Thoracic aorta endothelial cell (primary cell): ENCODE measurements around the gene AMIGO3. TPM values are rescaled to one million over a fixed set of nuclear protein-coding genes. Genes with fewer than 3 reads are reported as not detected.

Experiments used
- small RNA-seq: library from RNA; depleted of rRNA; stranded (forward); fragments of <200 nt; gene quantifications from one replicate; pipeline ENCODE3, GENCODE V24; 2012
- total RNA-seq: library from RNA; depleted of rRNA; stranded (reverse); fragments of >200 nt; gene quantifications from 2 replicates; pipeline ENCODE4 v1.2.3, GENCODE V29; 2012

AMIGO3 gene
- total RNA-seq, result 0.14 TPM in 1 of 2 replicates, not detected in the other

GRCh38 chr3:49719214-49719884, at the start of gene AMIGO3:
TSS of gene AMIGO3 (minus strand) at chr3:49719684. CDS start at chr3:49719465, 219 bp downstream.

GRCh38 chr3:49723628-49724551, 4.4 kb upstream of the AMIGO3 start, which contains the start of gene GMPPB:
TSS of gene GMPPB (minus strand) at chr3:49723951. CDS start at chr3:49723726, 225 bp downstream.

GRCh38 chr3:49689046-49689907, 30.2 kb downstream of the AMIGO3 start, which contains the start of the genes MST1 and RNF123:
TSS of gene MST1 (minus strand) at chr3:49689474. CDS start at chr3:49688691, 783 bp downstream.
TSS of gene RNF123 (plus strand) at chr3:49689557. CDS start at chr3:49691166, 1,609 bp downstream.

GRCh38 chr3:49673715-49674496, 45.6 kb downstream of the AMIGO3 start, which contains the start of gene APEH:
TSS of gene APEH (plus strand) at chr3:49674351. CDS start at chr3:49674402, 51 bp downstream.

Small RNAs within 50 kb of the gene (small RNA-seq; reads per million reads assigned to genes)
- gene AMIGO3, result not detected
- not detected for gene COX6CP14

Other genes starting within 250 kb of the AMIGO3 start
- gene DAG1, start 249.4 kb downstream of the AMIGO3 start, total RNA-seq, result 60.4 and 84.3 TPM in 2 replicates
- 0.13 and 0.14 TPM in 2 replicates for gene BSN, start 165.2 kb downstream of the AMIGO3 start, total RNA-seq
- 76.9 and 81.3 TPM in 2 replicates for gene APEH, start 45.3 kb downstream of the AMIGO3 start, total RNA-seq
- 1.1 and 2.3 TPM in 2 replicates for gene MST1, start 30.2 kb downstream of the AMIGO3 start, total RNA-seq
- gene RNF123, start 30.1 kb downstream of the AMIGO3 start, total RNA-seq, result 19.1 and 25.0 TPM in 2 replicates
- 39.8 and 42.0 TPM in 2 replicates for gene GMPPB, start 4.3 kb upstream of the AMIGO3 start, total RNA-seq
- gene IP6K1, start 66.9 kb upstream of the AMIGO3 start, total RNA-seq, result 44.5 and 53.0 TPM in 2 replicates
- not detected in 2 replicates for gene CDHR4, start 80.2 kb upstream of the AMIGO3 start, total RNA-seq
- gene INKA1, start 83.6 kb upstream of the AMIGO3 start, total RNA-seq, result 5.8 and 7.6 TPM in 2 replicates
- 20.9 and 33.5 TPM in 2 replicates for gene UBA7, start 94.3 kb upstream of the AMIGO3 start, total RNA-seq
- 4.8 and 5.5 TPM in 2 replicates for gene TRAIP, start 136.9 kb upstream of the AMIGO3 start, total RNA-seq
- not detected in 2 replicates for gene CAMKV, start 150.2 kb upstream of the AMIGO3 start, total RNA-seq
- gene MST1R, start 184.2 kb upstream of the AMIGO3 start, total RNA-seq, result 1.2 and 2.2 TPM in 2 replicates
- 14.6 and 17.0 TPM in 2 replicates for gene MON1A, start 210.1 kb upstream of the AMIGO3 start, total RNA-seq
- gene RBM6, start 220.5 kb upstream of the AMIGO3 start, total RNA-seq, result 77.5 and 83.2 TPM in 2 replicates